ENCODE measurements around the gene FBXW11. TPM values are rescaled to one million over a fixed set of nuclear protein-coding genes. Genes with fewer than 3 reads are reported as not detected.

FBXW11 gene
- total and polyA plus RNA-seq, 2 of the 8 experiments (the other 6 are each of a cell fraction or from before 2014, with no cell fraction given), result 45.0 to 75.6 TPM

DNA sequence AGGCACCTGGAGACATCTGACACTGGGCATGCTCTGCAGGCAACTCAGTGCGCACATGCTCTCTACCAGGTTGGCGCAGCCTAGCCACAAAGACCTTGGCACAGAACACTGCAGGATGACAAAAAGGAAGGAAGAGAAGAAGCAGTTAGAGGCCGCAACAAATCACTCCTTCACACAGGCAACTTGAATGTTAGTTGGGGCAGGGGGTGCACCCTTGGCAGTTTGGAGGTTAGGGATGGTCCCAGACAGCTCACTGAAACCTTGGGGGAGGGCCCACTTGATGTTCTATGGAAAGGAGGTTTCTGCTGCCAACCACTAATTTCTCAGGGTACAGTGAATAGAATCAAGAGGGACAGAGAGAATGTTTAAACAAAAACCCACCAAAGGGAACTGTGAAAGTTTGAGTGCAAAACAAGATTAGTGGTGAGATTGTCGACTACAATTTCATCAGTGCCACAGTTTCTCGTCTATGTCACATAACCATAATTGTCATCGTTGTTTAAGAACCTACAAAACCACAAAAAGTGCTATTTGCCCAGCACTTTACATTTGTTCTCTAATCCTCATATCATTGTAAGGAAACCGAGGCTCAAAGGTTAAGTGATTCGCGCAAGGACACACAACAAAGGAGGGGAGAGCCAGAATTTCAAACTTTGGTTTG, 48.7 kb downstream of the FBXW11 start:
- peaks cover 26 to 37% of the 10 kb centered on the region in 2 experiments for H4K20me1 ChIP-seq (replicated peaks in 1 of 2; ENCODE audit: control insufficient read depth in 1 of 2, insufficient read depth in 2 of 2, low read length in 2 of 2)

More for the DNA sequence above, 48.7 kb downstream of the FBXW11 start:
- Histone ChIP-seq H4K8ac (ENCODE audit: extremely low read depth, insufficient read depth, low read length) (no peak overlapping the region), H3K18ac (ENCODE audit: extremely low read depth, low read length) (no peak overlapping the region), H3K79me1 (ENCODE audit: low read depth, low read length) (peaks cover 7% of the 10 kb centered on the region; the same call in 1 of the 2 replicates), H3K9me3 (ENCODE audit: insufficient read depth in 2 of 2, low read depth in 1 of 2, low read length in 1 of 2) (no peaks in the 10 kb centered on the region), H2BK120ac (replicated peaks; ENCODE audit: low read depth, low read length) (no peak overlapping the region), H2BK15ac (ENCODE audit: low read length) (no peak overlapping the region), H3K4me1 (replicated peaks in 1 of 4; ENCODE audit: control insufficient read depth in 3 of 4, insufficient read depth in 4 of 4, low read length in 3 of 4) (peaks cover 8 to 17% (median 14%) of the 10 kb centered on the region in 4 experiments; a peak in 6 of 7 replicates), H3K14ac (ENCODE audit: insufficient read length) (no peak overlapping the region), H2BK12ac (ENCODE audit: low read depth, low read length) (peak overlapping the region; percentile 12; the same call in 1 of the 2 replicates), H3K4ac (replicated peaks; ENCODE audit: insufficient read length, low read depth, low read length) (no peak overlapping the region), H3K79me2 (ENCODE audit: control insufficient read depth in 1 of 2, insufficient read depth in 2 of 2, low read length in 2 of 2) (peaks cover 43 to 100% of the 10 kb centered on the region in 2 experiments), H3K27ac (ENCODE audit: low read depth, low read length) (no peak overlapping the region), H3K9ac (replicated peaks in 1 of 4; ENCODE audit: extremely low read depth in 1 of 4, low read depth in 3 of 4, low read length in 3 of 4) (no peak overlapping the region), H3K4me3 (ENCODE audit: extremely low read depth in 1 of 4, insufficient read depth in 2 of 4, low read depth in 3 of 4, low read length in 4 of 4) (no peak overlapping the region), H4K5ac (ENCODE audit: insufficient read length, low read depth, low read length) (no peak overlapping the region), H2BK5ac (ENCODE audit: low read depth, low read length) (no peak overlapping the region; the same call in 1 of the 2 replicates), H3K4me2 (ENCODE audit: insufficient read depth in 1 of 2, low read depth in 2 of 2, low read length in 2 of 2) (no peak overlapping the region), H3K23ac (ENCODE audit: insufficient read length) (no peak overlapping the region), H2AFZ (ENCODE audit: low read length) (no peak overlapping the region), H2AK5ac (ENCODE audit: low read depth, low read length) (no peak overlapping the region), H3K27me3 (replicated peaks in 1 of 4; ENCODE audit: control insufficient read depth in 3 of 4, extremely low read depth in 1 of 4, insufficient read depth in 3 of 4, low read length in 3 of 4) (no peaks in the 10 kb centered on the region), H3K56ac (replicated peaks; ENCODE audit: insufficient read length, low read depth, low read length) (no peak overlapping the region), H4K91ac (replicated peaks; ENCODE audit: insufficient read length, low read length) (no peak overlapping the region), H2BK20ac (ENCODE audit: low read length) (peak overlapping the region; percentile 19; the same call in 1 of the 2 replicates), H3K36me3 (ENCODE audit: control insufficient read depth in 2 of 4, insufficient read depth in 4 of 4, low read length in 3 of 4) (peaks cover 0 to 7% (median 0%) of the 10 kb centered on the region in 4 experiments; a peak in 1 of 8 replicates), H3K23me2 (ENCODE audit: low read depth, low read length) (no peaks in the 10 kb centered on the region)
- ChIA-PET POLR2A (ENCODE audit: partially characterized antibody) (interaction anchor here (0.7 to 1.1 kb wide), 4 partner anchors 20 to 49 kb away, joined by 3 to 5 read pairs (median 4); partner anchors contain the start of gene FBXW11), CTCF (ENCODE audit: partially characterized antibody) (no interaction called here)
- TF ChIP-seq SIX5 (IDR thresholded peaks at IDR 0.05; ENCODE audit: low read depth, low read length) (no peak), JUND (IDR thresholded peaks at IDR 0.05; ENCODE audit: low read length) (no peak), SAP30 (IDR thresholded peaks at IDR 0.05; ENCODE audit: insufficient read depth, insufficient replicate concordance, low read length) (no peak), CHD2 (IDR thresholded peaks at IDR 0.05; ENCODE audit: low read length) (no peak), GTF2F1 (IDR thresholded peaks at IDR 0.05; ENCODE audit: borderline replicate concordance, low read depth, low read length) (no peak)
- TF ChIP-seq, protein P1, sequence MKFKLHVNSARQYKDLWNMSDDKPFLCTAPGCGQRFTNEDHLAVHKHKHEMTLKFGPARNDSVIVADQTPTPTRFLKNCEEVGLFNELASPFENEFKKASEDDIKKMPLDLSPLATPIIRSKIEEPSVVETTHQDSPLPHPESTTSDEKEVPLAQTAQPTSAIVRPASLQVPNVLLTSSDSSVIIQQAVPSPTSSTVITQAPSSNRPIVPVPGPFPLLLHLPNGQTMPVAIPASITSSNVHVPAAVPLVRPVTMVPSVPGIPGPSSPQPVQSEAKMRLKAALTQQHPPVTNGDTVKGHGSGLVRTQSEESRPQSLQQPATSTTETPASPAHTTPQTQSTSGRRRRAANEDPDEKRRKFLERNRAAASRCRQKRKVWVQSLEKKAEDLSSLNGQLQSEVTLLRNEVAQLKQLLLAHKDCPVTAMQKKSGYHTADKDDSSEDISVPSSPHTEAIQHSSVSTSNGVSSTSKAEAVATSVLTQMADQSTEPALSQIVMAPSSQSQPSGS (IDR thresholded peaks at IDR 0.05; ENCODE audit: low read length), result no peak
- DNase-seq (ENCODE audit: low read depth in 1 of 2, low spot score in 2 of 2) (no peak), FAIRE-seq (no peak)
- 88% methylated on average over 9 of the region's 9 CpGs; no CpG with 5 or more reads in 1 of the 2 experiments for WGBS, 2 experiments (ENCODE audit: extremely low coverage in 1 of 2, insufficient coverage in 1 of 2, insufficient read length in 1 of 2, insufficient replicate concordance in 2 of 2, low coverage in 1 of 2, low lambda C conversion rate in 2 of 2, missing lambda C conversion rate in 1 of 2)

Data from H1 (cell line).